Measurements from ENCODE around the gene IQSEC2.
A peak's percentile ranks its signal among the peaks of the same experiment; 100 is the strongest.

Gene IQSEC2

GRCh38 chrX:53281321-53281822 is at the start of gene IQSEC2:
Gene IQSEC2, minus strand, starts transcription at chrX:53281584.
- Histone ChIP-seq H3K9me3 (no peaks in the 10 kb centered on the region), H3K4me1 (peaks cover 51% of the 10 kb centered on the region), H3K9ac (peak within 1 kb of the TSS; percentile 73), H3K36me3 (no peaks in the 10 kb centered on the region), H4K20me1 (peaks cover 9% of the 10 kb centered on the region; the same call in 1 of the 2 replicates), H3K4me3 (peak within 1 kb of the TSS; percentile 63), H3K27me3 (peaks cover 52% of the 10 kb centered on the region), H3K27ac (peak within 1 kb of the TSS; percentile 74), H3K4me2 (peak within 1 kb of the TSS; percentile 83)
- no peak for TF ChIP-seq Cebpa-rat (IDR thresholded peaks at IDR 0.05)

GRCh38 chrX:53330331-53330730 is 48.9 kb upstream of the IQSEC2 start:
- Histone ChIP-seq H3K36me3 (no peaks in the 10 kb centered on the region), H3K27me3 (peaks cover 98% of the 10 kb centered on the region), H3K4me3 (no peak overlapping the region), H3K27ac (no peak overlapping the region), H3K9ac (no peak overlapping the region), H3K4me2 (no peak overlapping the region), H3K9me3 (no peaks in the 10 kb centered on the region), H3K4me1 (no peaks in the 10 kb centered on the region), H4K20me1 (peaks cover 7% of the 10 kb centered on the region; the same call in 1 of the 2 replicates)
- TF ChIP-seq Cebpa-rat (IDR thresholded peaks at IDR 0.05), result no peak

- no peak overlapping the region for H3K4me2 ChIP-seq
- H3K27me3 ChIP-seq, result peaks cover 97% of the 10 kb centered on the region
- H3K9ac ChIP-seq, result no peak overlapping the region
- no peaks in the 10 kb centered on the region for H3K36me3 ChIP-seq
- no peak for TF ChIP-seq Cebpa-rat (IDR thresholded peaks at IDR 0.05)
- H3K4me1 ChIP-seq, result no peaks in the 10 kb centered on the region
- peaks cover 20% of the 10 kb centered on the region for H3K9me3 ChIP-seq
- no peak overlapping the region for H3K27ac ChIP-seq
- H4K20me1 ChIP-seq, result peaks cover 18% of the 10 kb centered on the region; the same call in 1 of the 2 replicates
- no peak overlapping the region for H3K4me3 ChIP-seq
These were observed 43.4 kb upstream of the IQSEC2 start for GRCh38 chrX:53324803-53325202.

- Histone ChIP-seq H3K9ac (no peak overlapping the region), H3K4me3 (no peak overlapping the region), H3K4me1 (no peaks in the 10 kb centered on the region), H3K36me3 (no peaks in the 10 kb centered on the region), H3K27me3 (peaks cover 97% of the 10 kb centered on the region), H4K20me1 (peaks cover 16% of the 10 kb centered on the region; the same call in 1 of the 2 replicates), H3K27ac (no peak overlapping the region), H3K4me2 (no peak overlapping the region), H3K9me3 (peaks cover 20% of the 10 kb centered on the region)
- no peak for TF ChIP-seq Cebpa-rat (IDR thresholded peaks at IDR 0.05)
These were observed 42.7 kb upstream of the IQSEC2 start for GRCh38 chrX:53324085-53324484.

GRCh38 chrX:53323196-53323595 is 41.8 kb upstream of the IQSEC2 start:
- Histone ChIP-seq H4K20me1 (peaks cover 20% of the 10 kb centered on the region; the same call in 1 of the 2 replicates), H3K9ac (no peak overlapping the region), H3K27me3 (peaks cover 97% of the 10 kb centered on the region), H3K4me2 (no peak overlapping the region), H3K27ac (no peak overlapping the region), H3K9me3 (peaks cover 20% of the 10 kb centered on the region), H3K4me1 (no peaks in the 10 kb centered on the region), H3K4me3 (no peak overlapping the region), H3K36me3 (no peaks in the 10 kb centered on the region)
- no peak for TF ChIP-seq Cebpa-rat (IDR thresholded peaks at IDR 0.05)

- Histone ChIP-seq H3K9ac (no peak overlapping the region), H3K27me3 (peaks cover 92% of the 10 kb centered on the region), H3K4me2 (no peak overlapping the region), H3K4me1 (no peaks in the 10 kb centered on the region), H3K36me3 (no peaks in the 10 kb centered on the region), H3K4me3 (no peak overlapping the region), H3K27ac (no peak overlapping the region), H3K9me3 (peaks cover 20% of the 10 kb centered on the region), H4K20me1 (peaks cover 25% of the 10 kb centered on the region; the same call in 1 of the 2 replicates)
- TF ChIP-seq Cebpa-rat (IDR thresholded peaks at IDR 0.05), result no peak
These were observed 40.6 kb upstream of the IQSEC2 start for GRCh38 chrX:53321943-53322497.

- no peak overlapping the region for H3K27ac ChIP-seq
These were observed 40.0 kb upstream of the IQSEC2 start for GRCh38 chrX:53321230-53321942.

GRCh38 chrX:53320543-53321229 is 39.3 kb upstream of the IQSEC2 start:
- Histone ChIP-seq H3K9ac (no peak overlapping the region), H4K20me1 (peaks cover 25% of the 10 kb centered on the region; the same call in 1 of the 2 replicates), H3K4me3 (no peak overlapping the region), H3K4me2 (no peak overlapping the region), H3K4me1 (no peaks in the 10 kb centered on the region), H3K9me3 (peaks cover 20% of the 10 kb centered on the region), H3K36me3 (no peaks in the 10 kb centered on the region), H3K27ac (no peak overlapping the region), H3K27me3 (peaks cover 79% of the 10 kb centered on the region)
- TF ChIP-seq Cebpa-rat (IDR thresholded peaks at IDR 0.05), result no peak

More at GRCh38 chrX:53321230-53321942, 40.0 kb upstream of the IQSEC2 start:
- Histone ChIP-seq H3K9me3 (peaks cover 20% of the 10 kb centered on the region), H3K27me3 (peaks cover 86% of the 10 kb centered on the region), H4K20me1 (peaks cover 25% of the 10 kb centered on the region; the same call in 1 of the 2 replicates), H3K4me1 (no peaks in the 10 kb centered on the region), H3K36me3 (no peaks in the 10 kb centered on the region), H3K9ac (no peak overlapping the region), H3K4me3 (no peak overlapping the region), H3K4me2 (no peak overlapping the region)
- TF ChIP-seq Cebpa-rat (IDR thresholded peaks at IDR 0.05), result no peak

- peaks cover 25% of the 10 kb centered on the region; the same call in 1 of the 2 replicates for H4K20me1 ChIP-seq
- no peaks in the 10 kb centered on the region for H3K4me1 ChIP-seq
- no peak overlapping the region for H3K4me3 ChIP-seq
- TF ChIP-seq Cebpa-rat (IDR thresholded peaks at IDR 0.05), result no peak
- H3K36me3 ChIP-seq, result no peaks in the 10 kb centered on the region
- H3K27ac ChIP-seq, result no peak overlapping the region
- H3K4me2 ChIP-seq, result no peak overlapping the region
- H3K9ac ChIP-seq, result no peak overlapping the region
- H3K9me3 ChIP-seq, result peaks cover 20% of the 10 kb centered on the region
- H3K27me3 ChIP-seq, result peaks cover 71% of the 10 kb centered on the region
These were observed 38.5 kb upstream of the IQSEC2 start for GRCh38 chrX:53319614-53320542.
